ENCODE data around the gene LBHD2. TPM values are rescaled to one million over a fixed set of nuclear protein-coding genes. Genes with fewer than 3 reads are reported as not detected.

LBHD2 gene
- total and polyA plus RNA-seq, 2 experiments from 2014 or later = not detected

DNA sequence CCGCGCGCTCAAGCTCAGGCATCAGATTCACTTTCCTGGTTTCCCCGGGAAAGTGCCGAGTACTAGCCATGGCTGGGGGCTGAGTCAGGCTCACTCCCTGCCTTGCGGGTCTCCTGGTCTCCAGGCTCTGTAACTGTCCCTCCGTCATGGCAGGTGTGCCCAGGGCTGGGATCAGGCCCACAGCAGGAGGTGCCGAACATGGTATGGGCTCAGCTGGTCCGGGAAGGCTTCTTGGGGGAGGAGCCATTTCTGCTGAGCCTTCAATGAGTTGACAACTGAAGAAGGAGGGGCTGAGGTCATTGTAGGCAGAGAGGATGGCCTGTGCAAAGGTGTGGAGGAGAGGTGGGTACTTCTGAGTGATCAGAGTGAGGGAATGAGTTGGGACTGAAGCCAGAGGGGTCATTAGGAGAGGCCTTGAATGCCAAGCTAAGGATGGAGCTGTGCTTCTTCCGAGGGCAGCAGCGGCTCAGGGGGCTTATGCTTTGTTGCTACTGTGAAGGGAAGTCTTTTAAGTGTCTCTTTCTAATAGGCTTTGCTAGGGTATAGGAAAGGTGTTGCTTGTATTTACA, 11.3 kb downstream of the LBHD2 start:
- no peaks in the 10 kb centered on the region for H3K36me3 ChIP-seq
- H3K27me3 ChIP-seq = peaks cover 6% of the 10 kb centered on the region
- no peak overlapping the region for H3K27ac ChIP-seq
- TF ChIP-seq, protein P1, sequence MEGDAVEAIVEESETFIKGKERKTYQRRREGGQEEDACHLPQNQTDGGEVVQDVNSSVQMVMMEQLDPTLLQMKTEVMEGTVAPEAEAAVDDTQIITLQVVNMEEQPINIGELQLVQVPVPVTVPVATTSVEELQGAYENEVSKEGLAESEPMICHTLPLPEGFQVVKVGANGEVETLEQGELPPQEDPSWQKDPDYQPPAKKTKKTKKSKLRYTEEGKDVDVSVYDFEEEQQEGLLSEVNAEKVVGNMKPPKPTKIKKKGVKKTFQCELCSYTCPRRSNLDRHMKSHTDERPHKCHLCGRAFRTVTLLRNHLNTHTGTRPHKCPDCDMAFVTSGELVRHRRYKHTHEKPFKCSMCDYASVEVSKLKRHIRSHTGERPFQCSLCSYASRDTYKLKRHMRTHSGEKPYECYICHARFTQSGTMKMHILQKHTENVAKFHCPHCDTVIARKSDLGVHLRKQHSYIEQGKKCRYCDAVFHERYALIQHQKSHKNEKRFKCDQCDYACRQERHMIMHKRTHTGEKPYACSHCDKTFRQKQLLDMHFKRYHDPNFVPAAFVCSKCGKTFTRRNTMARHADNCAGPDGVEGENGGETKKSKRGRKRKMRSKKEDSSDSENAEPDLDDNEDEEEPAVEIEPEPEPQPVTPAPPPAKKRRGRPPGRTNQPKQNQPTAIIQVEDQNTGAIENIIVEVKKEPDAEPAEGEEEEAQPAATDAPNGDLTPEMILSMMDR (IDR thresholded peaks at IDR 0.05; ENCODE audit: low read depth, low read length) = no peak
- no peaks in the 10 kb centered on the region for H3K9me3 ChIP-seq (ENCODE audit: low read depth)
- no peak for DNase-seq (ENCODE audit: low read depth in 1 of 2, low spot score in 1 of 2)
- no peak overlapping the region for H3K4me3 ChIP-seq
- H3K4me1 ChIP-seq (ENCODE audit: low read depth) = peaks cover 15% of the 10 kb centered on the region

DNA sequence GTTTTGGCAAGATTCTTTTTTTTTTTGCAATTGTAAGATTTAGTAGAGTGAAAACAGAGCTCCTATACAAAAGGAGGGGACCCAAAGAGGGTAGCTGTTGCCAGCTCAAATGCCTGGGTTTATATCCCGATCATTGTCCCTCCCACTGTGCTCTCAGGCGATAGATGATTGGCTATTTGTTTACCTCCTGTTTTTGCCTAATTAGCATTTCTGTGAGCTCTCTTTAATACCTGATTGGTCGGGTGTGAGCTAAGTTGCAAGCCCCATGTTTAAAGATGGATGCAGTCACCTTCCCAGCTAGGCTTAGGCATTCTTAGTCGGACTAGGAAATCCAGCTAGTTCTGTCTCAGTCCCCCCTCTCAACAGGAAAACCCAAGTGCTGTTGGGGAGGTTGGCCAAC, 12.4 kb downstream of the LBHD2 start:
- Histone ChIP-seq H3K9me3 (ENCODE audit: low read depth) (no peaks in the 10 kb centered on the region), H3K4me3 (no peak overlapping the region), H3K36me3 (no peaks in the 10 kb centered on the region), H3K27me3 (peaks cover under 1% of the 10 kb centered on the region), H3K4me1 (ENCODE audit: low read depth) (peaks cover 18% of the 10 kb centered on the region), H3K27ac (no peak overlapping the region)
- DNase-seq (ENCODE audit: low read depth in 1 of 2, low spot score in 1 of 2) = no peak
- TF ChIP-seq, protein P1 (IDR thresholded peaks at IDR 0.05; ENCODE audit: low read depth, low read length) = no peak

DNA sequence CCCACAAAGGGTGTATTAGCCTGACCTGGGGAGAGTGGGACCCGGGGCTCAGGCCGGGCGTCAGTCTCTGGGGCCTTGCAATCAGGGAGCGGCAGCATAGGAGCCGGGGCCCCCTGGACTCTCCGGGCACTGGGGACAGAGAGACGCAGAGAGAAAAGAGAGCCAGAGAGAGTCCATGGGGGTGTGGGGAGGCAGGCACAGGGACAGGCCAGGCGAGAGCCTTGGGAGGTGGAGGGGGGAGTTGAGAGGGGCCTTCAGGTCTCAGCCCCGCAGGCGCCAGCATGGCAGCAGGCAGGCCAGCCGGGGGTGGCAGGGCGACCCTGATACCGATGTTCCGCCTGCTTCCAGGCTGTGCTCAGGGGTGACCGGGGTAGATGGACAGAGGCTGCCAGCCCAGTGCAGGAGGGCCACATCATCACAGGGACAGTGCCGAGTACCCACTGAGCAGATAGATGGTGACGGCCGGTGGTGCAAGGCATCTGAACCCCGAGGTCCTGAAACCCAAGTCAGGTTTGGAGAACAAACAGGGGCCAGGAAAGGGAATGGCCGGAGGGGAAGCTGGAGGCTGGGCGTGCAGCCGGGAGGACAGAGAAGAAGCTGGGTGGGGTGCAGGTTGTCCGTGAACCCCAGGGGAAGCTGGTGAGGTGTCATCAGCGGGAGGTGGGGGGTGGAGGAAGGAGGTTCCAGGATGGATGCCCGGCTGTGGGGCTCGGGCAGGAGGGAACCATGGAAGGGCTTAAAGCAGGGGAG, 13.4 kb downstream of the LBHD2 start:
- Histone ChIP-seq H3K4me3 (no peak overlapping the region), H3K4me1 (ENCODE audit: low read depth) (peaks cover 18% of the 10 kb centered on the region), H3K27ac (no peak overlapping the region), H3K36me3 (no peaks in the 10 kb centered on the region), H3K9me3 (ENCODE audit: low read depth) (no peaks in the 10 kb centered on the region), H3K27me3 (peaks cover 11% of the 10 kb centered on the region)
- no peak for DNase-seq (ENCODE audit: low read depth in 1 of 2, low spot score in 1 of 2)
- TF ChIP-seq, protein P1 (IDR thresholded peaks at IDR 0.05; ENCODE audit: low read depth, low read length) = no peak

DNA sequence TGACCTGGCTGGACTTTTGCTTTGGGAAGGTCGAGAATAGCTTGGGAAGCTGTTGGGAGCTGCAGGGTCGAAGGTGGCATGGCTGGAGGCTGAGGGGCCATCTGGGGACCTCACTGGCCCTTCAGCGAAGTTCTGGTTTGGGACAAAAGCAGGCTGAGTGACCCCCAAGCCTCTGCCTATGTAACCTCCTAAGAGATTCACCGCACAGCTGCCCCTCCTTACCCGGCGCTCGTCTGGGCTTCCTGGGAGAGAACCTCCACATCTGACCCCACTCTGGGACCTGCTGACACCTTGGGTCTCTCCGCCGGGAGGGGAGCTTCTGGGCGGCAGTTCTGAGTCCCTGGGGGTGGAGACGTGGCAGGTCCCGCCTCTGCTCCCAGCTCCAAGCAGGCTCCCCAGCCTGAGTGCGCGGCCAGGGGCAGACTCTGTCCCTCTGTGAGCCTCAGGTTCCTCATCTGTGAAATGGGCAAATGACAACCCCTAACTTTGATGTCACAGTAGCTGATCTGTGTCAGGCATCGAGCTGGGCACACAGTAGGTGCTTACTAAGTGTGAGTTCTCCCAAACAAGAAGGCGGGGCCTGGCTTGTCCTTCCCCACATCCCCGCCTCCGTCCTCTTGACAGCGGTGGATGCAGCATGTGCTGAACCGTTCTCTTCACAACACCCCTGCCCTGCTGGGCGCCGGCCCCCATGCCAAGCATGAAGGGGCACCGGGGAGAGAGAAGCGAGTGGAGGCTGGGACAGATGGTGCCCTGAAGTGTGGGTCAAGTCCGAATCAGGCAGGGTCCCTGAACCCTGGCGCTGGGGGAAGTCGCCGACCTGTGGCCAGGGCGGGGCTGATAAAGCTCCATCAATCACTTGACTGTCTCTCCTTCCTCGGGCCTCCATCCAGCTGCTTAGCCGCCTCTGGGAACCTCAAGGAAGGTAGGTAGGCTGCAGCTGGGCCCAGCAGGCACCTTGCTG, 14.3 kb downstream of the LBHD2 start:
- H3K9me3 ChIP-seq (ENCODE audit: low read depth) = no peaks in the 10 kb centered on the region
- TF ChIP-seq, protein P1 (IDR thresholded peaks at IDR 0.05; ENCODE audit: low read depth, low read length) = no peak
- no peak overlapping the region for H3K4me3 ChIP-seq
- peaks cover 18% of the 10 kb centered on the region for H3K4me1 ChIP-seq (ENCODE audit: low read depth)
- DNase-seq (ENCODE audit: low read depth in 1 of 2, low spot score in 1 of 2) = no peak
- no peak overlapping the region for H3K27ac ChIP-seq
- peaks cover 19% of the 10 kb centered on the region for H3K27me3 ChIP-seq
- no peaks in the 10 kb centered on the region for H3K36me3 ChIP-seq

DNA sequence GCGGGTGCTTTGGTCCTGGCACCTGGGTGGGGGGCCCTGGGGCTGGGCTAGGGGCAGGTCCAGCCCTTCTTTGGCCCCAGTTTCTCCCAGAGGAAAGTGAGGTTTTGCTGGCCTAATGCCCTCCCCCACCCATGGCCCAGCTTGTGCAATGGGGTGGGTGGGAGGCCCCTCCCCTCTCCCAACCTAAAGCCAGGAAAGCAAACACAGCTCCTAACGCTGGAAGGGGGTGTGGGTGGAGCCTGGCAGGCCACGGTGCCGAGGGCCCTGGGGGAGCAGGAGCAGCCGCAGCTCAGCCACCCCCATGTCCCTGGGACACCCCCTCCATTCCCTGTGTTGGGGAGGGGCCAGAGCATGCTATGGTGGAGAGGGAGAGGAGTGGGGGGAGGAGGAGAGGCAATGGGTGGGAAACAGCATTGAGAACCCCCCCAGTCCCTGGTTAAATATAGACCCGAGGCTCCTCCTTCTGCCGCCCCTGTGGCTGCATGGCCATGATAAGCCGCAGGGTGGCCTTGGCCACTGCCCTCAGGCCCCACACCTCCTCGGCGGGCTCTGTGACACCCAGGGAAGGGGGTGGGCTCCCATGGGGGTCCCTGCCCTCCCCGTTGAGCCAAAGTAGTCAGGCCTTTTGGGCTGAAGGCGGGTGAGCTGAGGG, 15.2 kb downstream of the LBHD2 start:
- TF ChIP-seq, protein P1 (IDR thresholded peaks at IDR 0.05; ENCODE audit: low read depth, low read length) = no peak
- no peak overlapping the region for H3K27ac ChIP-seq
- H3K4me3 ChIP-seq = no peak overlapping the region
- peaks cover 29% of the 10 kb centered on the region for H3K27me3 ChIP-seq
- H3K36me3 ChIP-seq = no peaks in the 10 kb centered on the region
- peaks cover 18% of the 10 kb centered on the region for H3K4me1 ChIP-seq (ENCODE audit: low read depth)
- DNase-seq (ENCODE audit: low read depth in 1 of 2, low spot score in 1 of 2) = no peak
- H3K9me3 ChIP-seq (ENCODE audit: low read depth) = no peaks in the 10 kb centered on the region

Data from cardiac muscle cell (in vitro differentiated cells and primary cell).